Omental fat pad (tissue), 4 donors: ENCODE measurements around the gene ZNRF4. TPM values are rescaled to one million over a fixed set of nuclear protein-coding genes. Genes with fewer than 3 reads are reported as not detected.

Experiments
- ATAC-seq: fragments of 150-250 bp; one replicate; pipeline ENCODE4 v1.9.1; 2016; ENCODE audit warnings: mild to moderate bottlenecking, moderate library complexity; ENCODE audit not compliant: low FRiP score
- DNase-seq: peaks from one replicate; pipeline ENCODE4 v3.0.0-alpha.2; 2019; ENCODE audit warnings: low spot score
- CTCF ChIP-seq, 3 donors: fragments of 450-650 bp; IDR thresholded peaks; one replicate each; pipeline ENCODE4 v1.5.1; 2016 to 2017; ENCODE audit warnings: antibody characterized with exemption in 3 of 3, mild to moderate bottlenecking in 3 of 3, moderate library complexity in 2 of 3
- total RNA-seq, 4 donors: library from RNA; depleted of rRNA; stranded (reverse); fragments of >200 nt; gene quantifications; one replicate each; pipeline ENCODE4 v1.1.0, GENCODE V29; 2016

ZNRF4 gene
- total RNA-seq, 4 donors from 2014 or later, result not detected

DNA sequence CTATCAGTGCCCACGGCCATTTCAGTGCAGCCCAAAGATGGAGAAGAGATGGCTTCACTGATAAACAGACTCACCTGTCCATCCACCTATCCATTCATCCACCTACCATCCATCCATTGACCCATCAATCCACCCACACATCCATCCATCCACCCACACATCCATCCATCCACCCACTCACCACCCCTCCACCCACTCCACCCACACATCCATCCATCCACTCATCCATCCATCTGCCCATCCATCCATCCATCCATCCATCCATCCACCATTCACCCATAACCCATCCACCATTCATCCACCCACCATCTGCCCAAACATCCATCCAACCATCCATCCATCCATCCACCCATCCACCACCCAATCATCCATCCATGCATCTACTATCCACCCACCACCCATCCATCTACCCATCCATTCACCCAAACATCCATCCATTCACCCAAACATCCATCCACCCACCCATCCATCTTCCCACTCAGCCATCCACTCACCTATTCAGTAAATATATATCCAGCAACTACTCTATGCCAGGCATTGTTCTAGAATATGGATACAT lies 31.6 kb upstream of the ZNRF4 start:
- DNase-seq, result no peak
- no peak for TF ChIP-seq CTCF (IDR thresholded peaks at IDR 0.05)
- no peak for ATAC-seq

- no peak for ATAC-seq
- DNase-seq, result no peak
These were observed 30.8 kb upstream of the ZNRF4 start for GRCh38 chr19:5424192-5424973.

DNA sequence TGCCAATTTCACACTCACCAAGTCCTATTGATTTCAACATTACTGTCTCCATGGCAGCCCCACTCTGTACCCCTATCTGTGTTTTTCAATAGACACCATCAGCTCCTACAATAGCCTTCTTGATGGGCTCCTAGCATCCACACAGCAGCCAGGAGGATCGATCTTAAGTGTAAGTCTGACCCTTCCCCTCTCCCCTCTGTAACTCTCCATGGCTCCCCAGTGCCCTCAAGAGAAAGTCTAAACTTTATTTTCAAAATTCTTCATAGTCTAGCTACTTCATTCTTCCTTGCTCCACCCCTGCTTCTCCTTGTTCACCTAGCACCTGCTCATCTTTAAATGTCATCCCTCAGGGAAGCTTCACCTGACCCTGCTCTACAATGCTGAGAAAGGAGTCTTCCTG lies 30.0 kb upstream of the ZNRF4 start:
- DNase-seq, result no peak
- no peak for ATAC-seq
- TF ChIP-seq CTCF (IDR thresholded peaks at IDR 0.05), result no peak

More at GRCh38 chr19:5424192-5424973, 30.8 kb upstream of the ZNRF4 start:
- no peak for TF ChIP-seq CTCF (IDR thresholded peaks at IDR 0.05)

DNA sequence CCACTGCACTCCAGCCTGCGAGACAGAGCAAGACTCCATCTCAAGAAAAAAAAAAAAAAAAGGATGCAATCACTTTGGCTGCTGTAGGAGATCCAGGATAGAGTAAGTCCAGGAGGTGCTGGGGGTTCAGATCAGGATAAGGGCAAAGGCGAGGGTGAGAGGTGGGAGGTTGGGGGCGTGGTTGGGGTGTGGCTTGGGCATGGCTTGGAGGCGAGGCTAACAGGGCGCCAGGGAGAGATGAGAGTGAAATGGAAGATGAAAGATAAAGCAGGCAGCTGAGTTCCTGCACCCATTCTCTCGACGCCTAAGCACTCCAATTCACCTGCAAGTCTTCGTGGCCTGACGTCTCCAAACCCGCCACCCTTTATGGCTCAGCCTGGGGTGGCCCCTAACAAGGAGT lies 25.0 kb upstream of the ZNRF4 start:
- DNase-seq (no peak), ATAC-seq (no peak)
- TF ChIP-seq CTCF (IDR thresholded peaks at IDR 0.05), result no peak

GRCh38 chr19:5432687-5433086 lies 22.5 kb upstream of the ZNRF4 start:
- ATAC-seq (no peak), DNase-seq (no peak)
- no peak for TF ChIP-seq CTCF (IDR thresholded peaks at IDR 0.05)

DNA sequence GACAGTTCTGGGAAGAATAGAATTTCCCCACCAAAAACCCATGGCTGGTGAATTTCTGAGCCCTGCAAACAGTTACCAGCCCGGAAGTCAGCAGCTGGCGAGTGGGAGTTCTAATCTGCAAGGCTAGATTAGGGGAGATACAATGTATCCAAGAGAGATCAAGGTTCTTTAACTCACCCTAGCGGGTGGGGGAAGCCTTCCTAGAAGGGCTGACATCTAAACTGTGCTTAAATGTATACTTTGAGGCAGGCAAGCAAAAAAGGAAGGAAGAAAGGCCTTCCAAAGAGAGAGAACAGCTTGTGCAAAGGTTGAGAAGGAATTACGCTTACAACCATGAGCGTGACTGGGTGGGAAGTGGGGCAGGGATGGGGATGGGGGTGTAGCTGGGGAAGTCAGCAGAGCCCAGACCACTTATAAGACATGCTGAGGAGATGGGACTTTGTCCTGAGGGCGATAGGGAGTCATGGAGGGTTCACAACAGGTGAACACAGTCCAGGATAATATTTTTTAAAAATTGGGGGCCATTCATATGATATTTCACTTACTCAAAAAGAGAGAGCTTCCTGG lies 20.8 kb upstream of the ZNRF4 start:
- DNase-seq, result no peak
- no peak for ATAC-seq
- TF ChIP-seq CTCF (IDR thresholded peaks at IDR 0.05), result no peak
